HCT116 (cell line): ENCODE data around the gene POLN. TPM values are rescaled to one million over a fixed set of nuclear protein-coding genes. Genes with fewer than 3 reads are reported as not detected.

ENCODE experiments used
- ATAC-seq: fragments of 200-7000 bp; cut with Tn5 transposase; 2 replicates; pipeline ENCODE4 v1.9.1; 2020; ENCODE audit warnings: mild to moderate bottlenecking, moderate library complexity
- BruUV-seq: library from RNA; stranded (reverse); fragments of 400-500 nt; replicated peaks from 2 replicates; lab custom pipeline; 2021; lab: Mats Ljungman, UMichigan
- CTCF ChIA-PET: fragments of 300-600 bp; sonication (Branson Sonifier 250); formaldehyde crosslinking; loops from one replicate; lab custom pipeline; 2021; ENCODE audit warnings: antibody characterized with exemption; lab: Charles Lee
- POLR2A ChIA-PET: fragments of 300-600, 350-600 bp; sonication (Branson Sonifier 250); formaldehyde crosslinking; loops from one replicate; lab custom pipeline; 2021; ENCODE audit warnings: antibody characterized with exemption; lab: Charles Lee
- RAD21 ChIA-PET, 2 experiments: fragments of 300-600 bp; sonication (Branson Sonifier 250); formaldehyde crosslinking; loops; one replicate each; lab custom pipeline; 2023; ENCODE audit warnings: low total read pairs in 2 of 2; ENCODE audit not compliant: uncharacterized antibody in 2 of 2, unreplicated experiment in 2 of 2, low non-redundant PET in 1 of 2; lab: Charles Lee
- DNase-seq: peaks from one replicate; pipeline ENCODE4 v3.0.0-alpha.2; 2010; ENCODE audit warnings: low read depth, low spot score
- H2AFZ ChIP-seq: fragments of 200-600 bp; shearing (Covaris generic), sonication (generic); 2 replicates; pipeline ENCODE4 v1.6.1; 2017; ENCODE audit warnings: low read depth, mixed run types, mixed read lengths, antibody characterized with exemption, low read length; ENCODE audit not compliant: poor library complexity, severe bottlenecking
- H3K27ac ChIP-seq: 2 replicates; pipeline ENCODE4 v1.5.1; 2012; ENCODE audit warnings: low read depth, low read length
- H3K27me3 ChIP-seq: fragments of 200-600 bp; sonication (generic); 2 replicates; pipeline ENCODE4 v1.6.1; 2016; ENCODE audit warnings: mixed run types, low read length, mixed read lengths; ENCODE audit not compliant: insufficient read depth
- H3K36me3 ChIP-seq, 2 experiments: fragments of 200-500 bp in 1 of 2; fragments of 200-600 bp in 1 of 2; sonication (Bioruptor generic) in 1 of 2; sonication (generic) in 1 of 2; 2 replicates each; pipeline versions ENCODE4 v1.5.1 to v1.6.1; 2014 to 2016; ENCODE audit warnings: low read length in 2 of 2, inconsistent platforms in 1 of 2, mixed read lengths in 1 of 2, mixed run types in 1 of 2; ENCODE audit not compliant: insufficient read depth in 2 of 2, control insufficient read depth in 1 of 2
- H3K4me1 ChIP-seq, 2 experiments: fragments of 200-600 bp in 1 of 2; sonication (generic) in 1 of 2; 2 replicates each; pipeline versions ENCODE4 v1.5.1 to v1.6.1; 2012 to 2017; ENCODE audit warnings: low read length in 2 of 2, inconsistent platforms in 1 of 2, mild to moderate bottlenecking in 1 of 2, mixed read lengths in 1 of 2, mixed run types in 1 of 2, moderate library complexity in 1 of 2; ENCODE audit not compliant: insufficient read depth in 2 of 2, control insufficient read depth in 1 of 2
- H3K4me2 ChIP-seq: fragments of 200-600 bp; sonication (generic); 2 replicates; pipeline ENCODE4 v1.6.1; 2017; ENCODE audit warnings: mixed run types, low read length, mixed read lengths
- H3K4me3 ChIP-seq, 2 experiments: fragments of 200-600 bp in 1 of 2; sonication (generic) in 1 of 2; replicated peaks in 1 of 2; 2 replicates each; pipeline ENCODE4 v1.5.1; 2011 to 2016; ENCODE audit warnings: low read length in 2 of 2, control low read depth in 1 of 2, low read depth in 1 of 2, mild to moderate bottlenecking in 1 of 2, mixed read lengths in 1 of 2, mixed run types in 1 of 2
- H3K79me2 ChIP-seq: fragments of 200-600 bp; sonication (generic); 2 replicates; pipeline ENCODE4 v1.6.1; 2017; ENCODE audit warnings: mild to moderate bottlenecking, mixed run types, low read length, moderate library complexity, mixed read lengths; ENCODE audit not compliant: insufficient read depth
- H3K9ac ChIP-seq: fragments of 200-600 bp; sonication (generic); 2 replicates; pipeline ENCODE4 v1.6.1; 2016; ENCODE audit warnings: low read length, mixed read lengths
- H3K9me2 ChIP-seq: fragments of 200-600 bp; sonication (generic), shearing (Covaris generic); 2 replicates; pipeline ENCODE4 v1.6.1; 2017; ENCODE audit warnings: mixed run types, mild to moderate bottlenecking, moderate library complexity; ENCODE audit not compliant: insufficient read depth
- H3K9me3 ChIP-seq, 2 experiments: fragments of 200-500 bp in 1 of 2; fragments of 200-600 bp in 1 of 2; sonication (Bioruptor generic) in 1 of 2; sonication (generic) in 1 of 2; 2 replicates each; pipeline ENCODE4 v1.6.1; 2014 to 2017; ENCODE audit warnings: low read length in 2 of 2, mixed read lengths in 2 of 2, inconsistent platforms in 1 of 2, low read depth in 1 of 2, mild to moderate bottlenecking in 1 of 2, mixed run types in 1 of 2, moderate library complexity in 1 of 2; ENCODE audit not compliant: control insufficient read depth in 1 of 2, insufficient read depth in 1 of 2
- H4K20me1 ChIP-seq: fragments of 200-600 bp; sonication (generic), shearing (Covaris generic); 2 replicates; pipeline ENCODE4 v1.6.1; 2017; ENCODE audit warnings: mixed run types, mild to moderate bottlenecking, moderate library complexity; ENCODE audit not compliant: insufficient read depth
- CBX3 ChIP-seq: IDR thresholded peaks from 2 replicates; pipeline ENCODE4 v1.6.1; 2012; ENCODE audit warnings: low read depth
- CEBPB ChIP-seq: IDR thresholded peaks from 2 replicates; pipeline ENCODE4 v1.6.1; 2012; ENCODE audit warnings: low read depth
- EGR1 ChIP-seq: IDR thresholded peaks from 2 replicates; pipeline ENCODE4 v1.6.1; 2012; ENCODE audit warnings: low read depth
- FOSL1 ChIP-seq: IDR thresholded peaks from 2 replicates; pipeline ENCODE4 v1.6.1; 2012; ENCODE audit warnings: low read depth
- JUND ChIP-seq: IDR thresholded peaks from 2 replicates; pipeline ENCODE4 v1.6.1; 2012
- POLR2AphosphoS5 ChIP-seq: IDR thresholded peaks from 2 replicates; pipeline ENCODE4 v1.6.1; 2011; ENCODE audit warnings: mild to moderate bottlenecking, low read depth, low read length, moderate library complexity
- TCF7L2 ChIP-seq: IDR thresholded peaks from 2 replicates; pipeline ENCODE4 v1.7.0; 2011; ENCODE audit warnings: borderline replicate concordance, inconsistent platforms; ENCODE audit not compliant: insufficient read depth, insufficient read length; ENCODE audit errors: extremely low read depth
- ZFX ChIP-seq: fragments of 450-650 bp; IDR thresholded peaks from 2 replicates; pipeline ENCODE4 v1.6.1; 2017
- intact Hi-C: fragments of 100-400 bp; cut with micrococcal nuclease; formaldehyde crosslinking; loops from 2 replicates; pipeline ENCODE4 v1.10.0; 2022
- total RNA-seq: library from RNA; stranded (reverse); gene quantifications from one replicate; pipeline ENCODE4 v1.2.1, GENCODE V29; 2021; ENCODE audit not compliant: unreplicated experiment
- TF ChIP-seq, protein P1 (sequence below): IDR thresholded peaks from 2 replicates; pipeline ENCODE4 v1.6.1; 2011; ENCODE audit warnings: mild to moderate bottlenecking, low read length, moderate library complexity; ENCODE audit not compliant: insufficient replicate concordance; ENCODE audit errors: extremely low read depth

Gene POLN
- total RNA-seq, 1 experiment from 2014 or later = 3.1 TPM

GRCh38 chr4:2236944-2237666 is 4.8 kb downstream of the POLN start:
- no peak overlapping the region for H2AFZ ChIP-seq
- peaks cover 5 to 9% of the 10 kb centered on the region in 2 experiments; a peak in 3 of 4 replicates for H3K4me1 ChIP-seq
- H3K36me3 ChIP-seq = peaks cover 9 to 34% of the 10 kb centered on the region in 2 experiments; a peak in 3 of 4 replicates
- ATAC-seq (no peak), DNase-seq (no peak)
- no peaks in the 10 kb centered on the region for H3K9me2 ChIP-seq
- no peak overlapping the region for H3K4me3 ChIP-seq
- RAD21 ChIA-PET = no interaction called here
- no peak for TF ChIP-seq JUND
- TF ChIP-seq POLR2AphosphoS5 = no peak
- TF ChIP-seq CBX3 = no peak
- no peak for TF ChIP-seq CEBPB
- TF ChIP-seq, protein P1, sequence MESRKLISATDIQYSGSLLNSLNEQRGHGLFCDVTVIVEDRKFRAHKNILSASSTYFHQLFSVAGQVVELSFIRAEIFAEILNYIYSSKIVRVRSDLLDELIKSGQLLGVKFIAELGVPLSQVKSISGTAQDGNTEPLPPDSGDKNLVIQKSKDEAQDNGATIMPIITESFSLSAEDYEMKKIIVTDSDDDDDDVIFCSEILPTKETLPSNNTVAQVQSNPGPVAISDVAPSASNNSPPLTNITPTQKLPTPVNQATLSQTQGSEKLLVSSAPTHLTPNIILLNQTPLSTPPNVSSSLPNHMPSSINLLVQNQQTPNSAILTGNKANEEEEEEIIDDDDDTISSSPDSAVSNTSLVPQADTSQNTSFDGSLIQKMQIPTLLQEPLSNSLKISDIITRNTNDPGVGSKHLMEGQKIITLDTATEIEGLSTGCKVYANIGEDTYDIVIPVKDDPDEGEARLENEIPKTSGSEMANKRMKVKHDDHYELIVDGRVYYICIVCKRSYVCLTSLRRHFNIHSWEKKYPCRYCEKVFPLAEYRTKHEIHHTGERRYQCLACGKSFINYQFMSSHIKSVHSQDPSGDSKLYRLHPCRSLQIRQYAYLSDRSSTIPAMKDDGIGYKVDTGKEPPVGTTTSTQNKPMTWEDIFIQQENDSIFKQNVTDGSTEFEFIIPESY = no peak
- TF ChIP-seq FOSL1 = no peak
- H3K9ac ChIP-seq = no peak overlapping the region
- H3K4me2 ChIP-seq = no peak overlapping the region
- H3K79me2 ChIP-seq = peaks cover 67% of the 10 kb centered on the region
- POLR2A ChIA-PET = interaction anchor here (1.4 kb wide), 1 partner anchor 14 kb away, joined by 3 read pairs; no protein-coding TSS in a partner anchor
- no peaks in the 10 kb centered on the region for H3K9me3 ChIP-seq
- no peaks in the 10 kb centered on the region for H3K27me3 ChIP-seq
- CTCF ChIA-PET = interaction anchor here (1.2 to 2.3 kb wide), 2 partner anchors 17 kb away, joined by 3 to 11 read pairs; no protein-coding TSS in a partner anchor
- intact Hi-C loops = no loop called here
- H3K27ac ChIP-seq = no peak overlapping the region
- no TSS peak for BruUV-seq
- H4K20me1 ChIP-seq = peaks cover 39% of the 10 kb centered on the region; the same call in 1 of the 2 replicates

GRCh38 chr4:2231082-2231481 is 10.8 kb downstream of the POLN start:
- Histone ChIP-seq H3K4me1 (no peaks in the 10 kb centered on the region), H3K36me3 (peaks cover 4 to 14% of the 10 kb centered on the region in 2 experiments; a peak in 3 of 4 replicates), H3K9me2 (no peaks in the 10 kb centered on the region), H3K27me3 (no peaks in the 10 kb centered on the region), H4K20me1 (peaks cover 19% of the 10 kb centered on the region; the same call in 1 of the 2 replicates), H3K9me3 (no peaks in the 10 kb centered on the region), H3K9ac (no peak overlapping the region), H3K79me2 (peaks cover 17% of the 10 kb centered on the region; the same call in 1 of the 2 replicates), H3K4me2 (no peak overlapping the region), H3K4me3 (no peak overlapping the region), H3K27ac (no peak overlapping the region), H2AFZ (no peak overlapping the region)
- ChIA-PET CTCF (interaction anchor here (2.2 kb wide), 1 partner anchor 11 kb away, joined by 17 read pairs; no protein-coding TSS in a partner anchor), RAD21 (no interaction called here), POLR2A (no interaction called here)
- intact Hi-C loops = no loop called here
- no TSS peak for BruUV-seq
- no peak for TF ChIP-seq FOSL1
- TF ChIP-seq EGR1 = no peak
- TF ChIP-seq TCF7L2 = no peak
- TF ChIP-seq, protein P1 = no peak
- TF ChIP-seq ZFX = no peak
- DNase-seq = no peak
- ATAC-seq = no peak
